Body of pancreas (tissue), 4 donors: ENCODE data around the gene DUS2. TPM values are rescaled to one million over a fixed set of nuclear protein-coding genes. Genes with fewer than 3 reads are reported as not detected.

ENCODE experiments used
- ATAC-seq: fragments of 150-250 bp; one replicate; pipeline ENCODE4 v1.9.1; 2016
- DNase-seq, 4 donors: peaks; one replicate each; pipeline ENCODE4 v3.0.0-alpha.2; 2019
- H3K27ac ChIP-seq, 4 donors: fragments of 200-600 bp; sonication (generic); 1 replicate in 3 of 4; 2 replicates in 1 of 4; pipeline versions ENCODE4 v1.5.1 to v1.6.1; 2016 to 2019; ENCODE audit warnings: mild to moderate bottlenecking in 1 of 4, mixed read lengths in 1 of 4, moderate library complexity in 1 of 4
- H3K27me3 ChIP-seq, 2 donors: fragments of 200-600 bp; sonication (generic); one replicate each; pipeline ENCODE4 v1.6.0; 2016; ENCODE audit warnings: mild to moderate bottlenecking in 1 of 2
- H3K36me3 ChIP-seq, 2 donors: fragments of 200-600 bp; sonication (generic); replicated peaks in 1 of 2; 2 replicates each; pipeline ENCODE4 v1.5.1; 2016; ENCODE audit warnings: low read depth in 2 of 2; ENCODE audit not compliant: insufficient read depth in 1 of 2
- H3K4me1 ChIP-seq: fragments of 200-600 bp; sonication (generic); one replicate; pipeline ENCODE4 v1.6.0; 2016
- H3K4me3 ChIP-seq, 2 donors: fragments of 200-600 bp; sonication (generic); 1 replicate in 1 of 2; 2 replicates in 1 of 2; pipeline ENCODE4 v1.5.1; 2016 to 2019
- H3K9me3 ChIP-seq, 3 donors: fragments of 200-600 bp; sonication (generic); 1 replicate in 2 of 3; 2 replicates in 1 of 3; pipeline ENCODE4 v1.5.1; 2016
- POLR2A ChIP-seq, 3 donors: fragments of 450-650 bp; IDR thresholded peaks; one replicate each; pipeline ENCODE4 v1.6.1; 2016; ENCODE audit warnings: antibody characterized with exemption in 3 of 3, mild to moderate bottlenecking in 2 of 3
- WGBS, 2 donors: methylation state at CpG; one replicate each; pipeline ENCODE4 v1.1.5; 2017; 5-methylcytosine and 5-hydroxymethylcytosine counted together
- intact Hi-C: fragments of 100-400 bp; cut with DNase I; formaldehyde crosslinking; loops from one replicate; pipeline ENCODE4 v1.15.1; 2023
- total RNA-seq, 2 donors: library from RNA; depleted of rRNA; stranded (reverse); fragments of >200 nt; gene quantifications; one replicate each; pipeline ENCODE4 v1.1.0, GENCODE V29; 2016
- TF ChIP-seq, protein P1 (sequence below), 7 experiments: fragments of 450-650 bp in 4 of 7; fragments of 200-600 bp in 3 of 7; sonication (generic) in 3 of 7; IDR thresholded peaks; one replicate each; pipeline ENCODE4 v1.5.1; 2016 to 2019; ENCODE audit warnings: antibody characterized with exemption in 7 of 7

The DUS2 gene
- total RNA-seq, 2 donors from 2014 or later = 3.1 to 3.6 TPM

DNA sequence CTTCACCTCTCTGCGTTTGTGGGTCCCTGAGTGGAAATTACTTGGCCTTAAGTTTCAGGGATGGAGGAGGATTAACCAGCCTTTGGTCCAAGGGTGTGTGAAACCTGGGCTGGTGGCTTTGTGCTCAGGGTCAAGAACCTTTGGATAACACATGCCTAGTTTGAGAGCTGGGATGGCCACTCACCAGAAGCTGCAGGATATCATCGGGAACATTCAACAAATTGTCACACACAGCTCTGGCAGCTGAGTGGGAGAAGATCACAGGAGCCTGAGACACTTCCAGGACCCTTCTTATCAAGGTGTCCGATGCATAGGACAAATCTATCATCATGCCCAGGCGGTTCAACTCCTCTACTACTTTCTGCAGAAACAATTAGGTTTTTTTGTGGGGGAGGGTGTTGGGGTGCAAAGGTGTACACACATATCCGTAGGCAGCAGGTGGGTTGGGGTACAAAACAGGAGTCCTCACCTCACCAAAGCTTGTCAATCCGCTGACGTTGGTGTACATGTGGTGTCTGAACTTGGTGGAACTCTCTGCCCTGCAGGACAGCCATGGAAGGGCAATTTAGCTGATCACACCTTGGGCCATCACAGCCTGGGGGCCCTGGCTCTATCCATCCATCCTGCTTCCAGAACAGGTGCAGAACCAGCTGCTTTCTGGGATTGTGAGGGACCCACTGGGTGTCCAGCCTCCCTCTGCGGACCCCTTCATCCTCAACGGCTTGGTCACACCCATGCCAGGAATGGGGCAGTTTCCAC, 45.4 kb upstream of the DUS2 start:
- H3K9me3 ChIP-seq = no peaks in the 10 kb centered on the region
- H3K4me3 ChIP-seq = no peak overlapping the region
- ATAC-seq (no peak), DNase-seq (no peak)
- H3K4me1 ChIP-seq = no peaks in the 10 kb centered on the region
- no peaks in the 10 kb centered on the region for H3K27me3 ChIP-seq
- WGBS, 2 donors = 67 to 79% methylated on average over 7 to 9 of the region's 9 CpGs
- intact Hi-C loops = no loop called here
- no peak overlapping the region for H3K27ac ChIP-seq
- no peaks in the 10 kb centered on the region for H3K36me3 ChIP-seq
- TF ChIP-seq, protein P1, sequence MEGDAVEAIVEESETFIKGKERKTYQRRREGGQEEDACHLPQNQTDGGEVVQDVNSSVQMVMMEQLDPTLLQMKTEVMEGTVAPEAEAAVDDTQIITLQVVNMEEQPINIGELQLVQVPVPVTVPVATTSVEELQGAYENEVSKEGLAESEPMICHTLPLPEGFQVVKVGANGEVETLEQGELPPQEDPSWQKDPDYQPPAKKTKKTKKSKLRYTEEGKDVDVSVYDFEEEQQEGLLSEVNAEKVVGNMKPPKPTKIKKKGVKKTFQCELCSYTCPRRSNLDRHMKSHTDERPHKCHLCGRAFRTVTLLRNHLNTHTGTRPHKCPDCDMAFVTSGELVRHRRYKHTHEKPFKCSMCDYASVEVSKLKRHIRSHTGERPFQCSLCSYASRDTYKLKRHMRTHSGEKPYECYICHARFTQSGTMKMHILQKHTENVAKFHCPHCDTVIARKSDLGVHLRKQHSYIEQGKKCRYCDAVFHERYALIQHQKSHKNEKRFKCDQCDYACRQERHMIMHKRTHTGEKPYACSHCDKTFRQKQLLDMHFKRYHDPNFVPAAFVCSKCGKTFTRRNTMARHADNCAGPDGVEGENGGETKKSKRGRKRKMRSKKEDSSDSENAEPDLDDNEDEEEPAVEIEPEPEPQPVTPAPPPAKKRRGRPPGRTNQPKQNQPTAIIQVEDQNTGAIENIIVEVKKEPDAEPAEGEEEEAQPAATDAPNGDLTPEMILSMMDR (IDR thresholded peaks at IDR 0.05) = no peak
- no peak for TF ChIP-seq POLR2A (IDR thresholded peaks at IDR 0.05)

DNA sequence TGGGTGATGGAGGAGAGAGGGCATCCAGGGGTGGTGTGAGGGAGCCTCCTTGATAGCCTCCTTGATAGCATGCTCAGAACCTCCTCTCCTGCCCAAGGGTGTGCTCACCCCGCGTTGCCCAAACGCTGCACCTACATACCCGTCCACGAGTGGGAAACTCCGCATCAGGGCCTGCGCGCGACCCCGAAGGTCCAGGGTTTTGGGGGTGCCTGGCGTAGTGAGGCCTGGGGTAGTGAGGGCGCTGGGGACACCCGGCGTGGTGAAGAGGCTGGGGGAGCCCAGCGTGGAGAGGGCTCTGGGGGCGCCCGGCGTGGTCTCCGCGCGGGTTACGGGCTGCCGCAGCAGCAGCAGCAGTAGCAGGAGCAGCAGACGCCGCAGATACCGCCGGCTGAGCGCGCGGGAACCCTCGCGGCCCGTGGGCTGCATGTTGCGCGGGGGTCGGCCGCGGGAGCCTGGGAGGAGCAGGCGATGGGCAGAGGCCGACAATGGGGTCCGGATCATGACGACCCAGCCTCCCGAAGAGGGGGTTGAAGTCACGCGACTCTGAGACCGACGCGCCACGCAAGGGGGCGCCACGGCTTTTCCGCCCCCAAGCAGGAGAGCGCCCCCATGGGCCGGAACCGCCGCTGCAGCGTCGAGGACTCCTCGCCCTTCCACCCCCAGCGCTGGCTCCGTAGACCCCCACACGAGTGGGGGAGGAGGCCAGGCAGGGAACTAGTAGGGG, 43.0 kb upstream of the DUS2 start, which contains the start of gene DPEP3:
DPEP3 (minus strand) TSS at position 545 of the 724 bp plus-strand sequence; CDS start at position 426, 119 bp downstream.
- no peaks in the 10 kb centered on the region for H3K27me3 ChIP-seq
- H3K4me3 ChIP-seq = no peak within 1 kb of the TSS
- WGBS, 2 donors = 54 to 70% methylated on average over 14 to 42 of the region's 62 CpGs
- TF ChIP-seq POLR2A (IDR thresholded peaks at IDR 0.05) = no peak
- TF ChIP-seq, protein P1 (IDR thresholded peaks at IDR 0.05) = peak in 3 of 7 experiments; percentile 9 to 21 (median 19)
- DNase-seq = no peak
- H3K36me3 ChIP-seq = no peaks in the 10 kb centered on the region
- no peaks in the 10 kb centered on the region for H3K9me3 ChIP-seq
- ATAC-seq = no peak
- H3K4me1 ChIP-seq = peaks cover 3% of the 10 kb centered on the region
- intact Hi-C loops = no loop called here
- H3K27ac ChIP-seq = no peak within 1 kb of the TSS

DNA sequence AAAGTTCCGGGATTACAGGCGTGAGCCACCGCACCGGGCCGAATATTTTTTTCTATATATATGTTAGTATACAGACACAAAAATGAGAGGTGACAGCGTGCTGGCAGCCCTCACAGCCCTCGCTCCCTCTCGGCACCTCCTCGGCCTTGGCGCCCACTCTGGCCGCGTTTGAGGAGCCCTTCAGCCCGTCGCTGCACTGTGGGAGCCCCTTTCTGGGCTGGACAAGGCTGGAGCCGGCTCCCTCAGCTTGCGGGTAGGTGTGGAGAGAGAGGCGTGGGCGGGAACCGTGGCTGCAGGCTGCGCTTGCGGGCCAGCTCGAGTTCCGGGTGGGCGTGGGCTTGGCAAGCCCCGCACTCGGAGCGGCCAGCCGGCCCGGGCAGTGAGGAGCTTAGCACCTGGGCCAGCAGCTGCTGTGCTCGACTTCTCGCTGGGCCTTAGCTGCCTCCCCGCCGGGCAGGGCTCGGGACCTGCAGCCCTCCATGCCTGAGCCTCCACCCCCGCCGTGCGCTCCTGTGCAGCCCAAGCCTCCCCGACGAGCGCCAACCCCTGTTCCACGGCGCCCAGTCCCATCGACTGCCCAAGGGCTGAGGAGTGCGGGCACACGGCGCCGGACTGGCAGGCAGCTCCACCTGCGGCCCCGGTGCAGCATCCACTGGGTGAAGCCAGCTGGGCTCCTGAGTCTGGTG, 40.9 kb upstream of the DUS2 start:
- H3K4me3 ChIP-seq = no peak overlapping the region
- intact Hi-C loops = no loop called here

DNA sequence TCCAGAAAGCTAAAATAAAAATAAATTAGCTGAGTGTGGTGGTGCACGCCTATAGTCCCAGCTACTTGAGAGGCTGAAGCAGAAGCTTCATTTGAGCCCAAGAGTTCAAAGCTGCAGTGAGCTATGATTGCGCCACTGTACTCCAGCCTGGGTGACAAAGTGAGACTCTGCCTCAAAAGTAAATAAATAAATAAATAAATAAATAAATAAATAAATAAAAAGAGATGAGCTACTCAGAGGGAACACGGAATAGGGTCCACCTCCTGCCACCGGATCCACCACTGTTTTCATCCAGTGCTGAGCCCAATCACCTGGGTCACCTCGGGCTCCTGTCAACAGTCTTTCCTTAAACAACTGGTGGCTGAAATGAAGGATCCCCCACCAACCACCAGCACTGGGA, 36.1 kb upstream of the DUS2 start:
- Histone ChIP-seq H3K9me3 (no peaks in the 10 kb centered on the region), H3K4me1 (peaks cover 3% of the 10 kb centered on the region), H3K27me3 (no peaks in the 10 kb centered on the region), H3K36me3 (no peaks in the 10 kb centered on the region), H3K4me3 (no peak overlapping the region), H3K27ac (no peak overlapping the region)
- 81 to 90% methylated on average over 5 of the region's 5 CpGs for whole genome bisulfite sequencing, 2 donors
- intact Hi-C loops = no loop called here
- ATAC-seq (no peak), DNase-seq (no peak)
- TF ChIP-seq, protein P1 (IDR thresholded peaks at IDR 0.05) = no peak
- no peak for TF ChIP-seq POLR2A (IDR thresholded peaks at IDR 0.05)

More for the DNA sequence above, 40.9 kb upstream of the DUS2 start:
- Histone ChIP-seq H3K27ac (no peak overlapping the region), H3K9me3 (no peaks in the 10 kb centered on the region), H3K36me3 (no peaks in the 10 kb centered on the region), H3K27me3 (no peaks in the 10 kb centered on the region), H3K4me1 (peaks cover 3% of the 10 kb centered on the region)
- TF ChIP-seq, protein P1 (IDR thresholded peaks at IDR 0.05) = no peak
- no peak for TF ChIP-seq POLR2A (IDR thresholded peaks at IDR 0.05)
- WGBS, 2 donors = 92 to 97% methylated on average over 25 to 45 of the region's 49 CpGs
- ATAC-seq (no peak), DNase-seq (no peak)
